GM12891 (cell line): ENCODE measurements around the gene PDIK1L.

Source experiments
- PAX5 ChIP-seq: IDR thresholded peaks from 2 replicates; pipeline ENCODE4 v1.6.1; 2011; ENCODE audit warnings: low read length, moderate library complexity, mild to moderate bottlenecking; ENCODE audit not compliant: insufficient read depth, severe bottlenecking
- POLR2A ChIP-seq: IDR thresholded peaks from 2 replicates; pipeline ENCODE4 v1.6.1; 2011; ENCODE audit warnings: low read depth, low read length, control low read depth
- POLR2AphosphoS5 ChIP-seq: IDR thresholded peaks from 2 replicates; pipeline ENCODE4 v1.6.1; 2011; ENCODE audit warnings: low read depth, low read length, control low read depth
- POU2F2 ChIP-seq: IDR thresholded peaks from 2 replicates; pipeline ENCODE4 v1.6.1; 2011; ENCODE audit warnings: low read depth, mild to moderate bottlenecking, control low read depth, low read length, moderate library complexity
- SPI1 ChIP-seq: IDR thresholded peaks from 2 replicates; pipeline ENCODE4 v1.6.1; 2011; ENCODE audit warnings: low read depth, low read length, control low read depth
- TAF1 ChIP-seq: IDR thresholded peaks from 2 replicates; pipeline ENCODE4 v1.6.1; 2011; ENCODE audit warnings: low read depth, low read length, control low read depth

- TF ChIP-seq POLR2AphosphoS5 = no peak
- no peak for TF ChIP-seq TAF1
- no peak for TF ChIP-seq POLR2A
- TF ChIP-seq SPI1 = no peak
- no peak for TF ChIP-seq POU2F2
- no peak for TF ChIP-seq PAX5
Measured at GRCh38 chr1:26125946-26126320, 14.3 kb downstream of the PDIK1L start.
